ENCODE measurements around the gene FBXW11.
"Not testable (repeated sequence)": the region's sequence is repeated elsewhere in the genome, so short reads cannot be mapped to it uniquely, and the experiment has no call there.

FBXW11 gene

GRCh38 chr5:171984748-171985419 is 21.6 kb downstream of the FBXW11 start:
- TF ChIP-seq CTCF (IDR thresholded peaks at IDR 0.05; ENCODE audit: low read depth, low read length), result no peak
- H3K4me3 ChIP-seq (ENCODE audit: low read depth, low read length), result no peak overlapping the region

- no peak for TF ChIP-seq CTCF (IDR thresholded peaks at IDR 0.05; ENCODE audit: low read depth, low read length)
- no peak overlapping the region for H3K4me3 ChIP-seq (ENCODE audit: low read depth, low read length)
Observed at GRCh38 chr5:171981847-171982246, 24.6 kb downstream of the FBXW11 start.

GRCh38 chr5:171980792-171981191 is 25.6 kb downstream of the FBXW11 start:
- no peak overlapping the region for H3K4me3 ChIP-seq (ENCODE audit: low read depth, low read length)
- no peak for TF ChIP-seq CTCF (IDR thresholded peaks at IDR 0.05; ENCODE audit: low read depth, low read length)

- H3K4me3 ChIP-seq (ENCODE audit: low read depth, low read length), result no peak overlapping the region
- no peak for TF ChIP-seq CTCF (IDR thresholded peaks at IDR 0.05; ENCODE audit: low read depth, low read length)
Observed at GRCh38 chr5:171979606-171980005, 26.8 kb downstream of the FBXW11 start.

GRCh38 chr5:171978519-171978918 is 27.9 kb downstream of the FBXW11 start:
- H3K4me3 ChIP-seq (ENCODE audit: low read depth, low read length), result no peak overlapping the region
- no peak for TF ChIP-seq CTCF (IDR thresholded peaks at IDR 0.05; ENCODE audit: low read depth, low read length)

GRCh38 chr5:171978016-171978415 is 28.4 kb downstream of the FBXW11 start:
- H3K4me3 ChIP-seq (ENCODE audit: low read depth, low read length), result no peak overlapping the region
- TF ChIP-seq CTCF (IDR thresholded peaks at IDR 0.05; ENCODE audit: low read depth, low read length), result no peak

GRCh38 chr5:171977244-171977950 is 29.0 kb downstream of the FBXW11 start:
- H3K4me3 ChIP-seq (ENCODE audit: low read depth, low read length), result not testable (repeated sequence)
